SK-N-SH treated with all-trans-retinoic acid at 6 μM for 48 hours (cell line): Measurements from ENCODE around the gene CTU1.

Source experiments
- ARNTL ChIP-seq: fragments of 450-650 bp; formaldehyde crosslinking; IDR thresholded peaks from 2 replicates; pipeline ENCODE4 v1.5.0; 2020; ENCODE audit warnings: low read depth, mild to moderate bottlenecking, moderate library complexity, borderline replicate concordance
- BACH2 ChIP-seq: fragments of 250-450 bp; sonication (Bioruptor Pico); IDR thresholded peaks from 2 replicates; pipeline ENCODE4 v1.9.0; 2021; ENCODE audit warnings: mild to moderate bottlenecking, borderline replicate concordance
- TOX ChIP-seq: fragments of 250-450 bp; sonication (Bioruptor Pico); IDR thresholded peaks from 2 replicates; pipeline ENCODE4 v1.8.0; 2021; ENCODE audit warnings: mild to moderate bottlenecking, moderate library complexity, borderline replicate concordance
- ZFP3 ChIP-seq: fragments of 250-450 bp; sonication (Bioruptor Pico); IDR thresholded peaks from 2 replicates; pipeline ENCODE4 v1.5.0; 2020; ENCODE audit warnings: mild to moderate bottlenecking, moderate library complexity
- ZFP30 ChIP-seq: fragments of 450-650 bp; formaldehyde crosslinking; IDR thresholded peaks from 2 replicates; pipeline ENCODE4 v1.5.0; 2022; ENCODE audit warnings: mild to moderate bottlenecking, moderate library complexity
- ZNF70 ChIP-seq: fragments of 450-650 bp; formaldehyde crosslinking; IDR thresholded peaks from 2 replicates; pipeline ENCODE4 v1.5.0; 2020; ENCODE audit warnings: mild to moderate bottlenecking, moderate library complexity
- ZNF8 ChIP-seq: fragments of 450-650 bp; formaldehyde crosslinking; IDR thresholded peaks from 2 replicates; pipeline ENCODE4 v1.5.0; 2020; ENCODE audit warnings: mild to moderate bottlenecking, moderate library complexity
- TF ChIP-seq, protein P1 (sequence below): fragments of 250-450 bp; sonication (Bioruptor Pico); IDR thresholded peaks from 2 replicates; pipeline ENCODE4 v1.5.1; 2020; ENCODE audit warnings: low read depth, mild to moderate bottlenecking, moderate library complexity
- TF ChIP-seq, protein P2 (sequence below): fragments of 250-450 bp; sonication (Bioruptor Pico); IDR thresholded peaks from 2 replicates; pipeline ENCODE4 v1.8.0; 2021; ENCODE audit warnings: low read depth, mild to moderate bottlenecking, moderate library complexity, borderline replicate concordance
- TF ChIP-seq, protein P3 (sequence below): fragments of 250-450 bp; sonication (Bioruptor Pico); IDR thresholded peaks from 2 replicates; pipeline ENCODE4 v1.5.0; 2020; ENCODE audit warnings: mild to moderate bottlenecking, moderate library complexity
- TF ChIP-seq, protein P4 (sequence below): fragments of 250-450 bp; sonication (Bioruptor Pico); IDR thresholded peaks from 2 replicates; pipeline ENCODE4 v1.8.0; 2020; ENCODE audit warnings: mild to moderate bottlenecking, moderate library complexity, borderline replicate concordance

DNA sequence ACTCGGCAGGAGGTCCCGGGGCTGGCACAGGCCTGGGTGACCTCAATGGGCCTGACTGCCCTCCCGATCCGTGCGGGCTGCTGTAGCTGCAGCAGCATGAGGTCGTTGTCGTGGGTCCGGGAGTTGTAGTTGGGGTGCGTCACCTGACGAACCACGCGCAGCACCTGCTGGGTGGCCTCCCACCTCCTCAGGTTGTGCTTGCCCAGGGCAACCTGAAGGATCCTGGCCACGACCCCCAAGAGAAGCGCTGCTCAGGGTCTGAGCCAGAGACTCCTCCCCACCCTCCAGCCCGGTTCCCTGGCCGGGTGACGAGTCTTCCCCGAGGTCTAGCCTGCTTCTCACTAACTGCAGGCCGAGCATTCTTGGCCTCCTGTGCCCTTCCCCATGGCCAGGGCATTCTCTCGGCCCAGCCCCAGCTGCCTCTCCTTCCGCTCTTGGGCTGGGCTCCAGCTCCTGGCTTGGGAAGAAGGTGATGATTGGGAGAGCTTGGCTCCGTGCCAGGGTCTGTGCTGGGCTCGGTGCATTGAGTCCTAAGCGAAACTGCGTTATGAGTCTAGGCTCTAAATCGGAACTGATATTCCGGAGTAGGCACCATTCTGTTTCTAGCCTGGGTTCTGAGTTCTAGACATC lies 28.6 kb downstream of the CTU1 start:
- TF ChIP-seq ZFP30 (no peak), BACH2 (CRISPR knock-in tag) (no peak), TOX (CRISPR knock-in tag) (no peak), ARNTL (no peak), ZNF70 (no peak), ZFP3 (CRISPR knock-in tag) (no peak), ZNF8 (CRISPR knock-in tag) (no peak)
- TF ChIP-seq, protein P1, sequence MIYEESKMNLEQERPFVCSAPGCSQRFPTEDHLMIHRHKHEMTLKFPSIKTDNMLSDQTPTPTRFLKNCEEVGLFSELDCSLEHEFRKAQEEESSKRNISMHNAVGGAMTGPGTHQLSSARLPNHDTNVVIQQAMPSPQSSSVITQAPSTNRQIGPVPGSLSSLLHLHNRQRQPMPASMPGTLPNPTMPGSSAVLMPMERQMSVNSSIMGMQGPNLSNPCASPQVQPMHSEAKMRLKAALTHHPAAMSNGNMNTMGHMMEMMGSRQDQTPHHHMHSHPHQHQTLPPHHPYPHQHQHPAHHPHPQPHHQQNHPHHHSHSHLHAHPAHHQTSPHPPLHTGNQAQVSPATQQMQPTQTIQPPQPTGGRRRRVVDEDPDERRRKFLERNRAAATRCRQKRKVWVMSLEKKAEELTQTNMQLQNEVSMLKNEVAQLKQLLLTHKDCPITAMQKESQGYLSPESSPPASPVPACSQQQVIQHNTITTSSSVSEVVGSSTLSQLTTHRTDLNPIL (CRISPR knock-in tag): no peak
- TF ChIP-seq, protein P2, sequence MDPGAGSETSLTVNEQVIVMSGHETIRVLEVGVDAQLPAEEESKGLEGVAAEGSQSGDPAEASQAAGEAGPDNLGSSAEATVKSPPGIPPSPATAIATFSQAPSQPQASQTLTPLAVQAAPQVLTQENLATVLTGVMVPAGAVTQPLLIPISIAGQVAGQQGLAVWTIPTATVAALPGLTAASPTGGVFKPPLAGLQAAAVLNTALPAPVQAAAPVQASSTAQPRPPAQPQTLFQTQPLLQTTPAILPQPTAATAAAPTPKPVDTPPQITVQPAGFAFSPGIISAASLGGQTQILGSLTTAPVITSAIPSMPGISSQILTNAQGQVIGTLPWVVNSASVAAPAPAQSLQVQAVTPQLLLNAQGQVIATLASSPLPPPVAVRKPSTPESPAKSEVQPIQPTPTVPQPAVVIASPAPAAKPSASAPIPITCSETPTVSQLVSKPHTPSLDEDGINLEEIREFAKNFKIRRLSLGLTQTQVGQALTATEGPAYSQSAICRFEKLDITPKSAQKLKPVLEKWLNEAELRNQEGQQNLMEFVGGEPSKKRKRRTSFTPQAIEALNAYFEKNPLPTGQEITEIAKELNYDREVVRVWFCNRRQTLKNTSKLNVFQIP (CRISPR knock-in tag): no peak
- TF ChIP-seq, protein P3, sequence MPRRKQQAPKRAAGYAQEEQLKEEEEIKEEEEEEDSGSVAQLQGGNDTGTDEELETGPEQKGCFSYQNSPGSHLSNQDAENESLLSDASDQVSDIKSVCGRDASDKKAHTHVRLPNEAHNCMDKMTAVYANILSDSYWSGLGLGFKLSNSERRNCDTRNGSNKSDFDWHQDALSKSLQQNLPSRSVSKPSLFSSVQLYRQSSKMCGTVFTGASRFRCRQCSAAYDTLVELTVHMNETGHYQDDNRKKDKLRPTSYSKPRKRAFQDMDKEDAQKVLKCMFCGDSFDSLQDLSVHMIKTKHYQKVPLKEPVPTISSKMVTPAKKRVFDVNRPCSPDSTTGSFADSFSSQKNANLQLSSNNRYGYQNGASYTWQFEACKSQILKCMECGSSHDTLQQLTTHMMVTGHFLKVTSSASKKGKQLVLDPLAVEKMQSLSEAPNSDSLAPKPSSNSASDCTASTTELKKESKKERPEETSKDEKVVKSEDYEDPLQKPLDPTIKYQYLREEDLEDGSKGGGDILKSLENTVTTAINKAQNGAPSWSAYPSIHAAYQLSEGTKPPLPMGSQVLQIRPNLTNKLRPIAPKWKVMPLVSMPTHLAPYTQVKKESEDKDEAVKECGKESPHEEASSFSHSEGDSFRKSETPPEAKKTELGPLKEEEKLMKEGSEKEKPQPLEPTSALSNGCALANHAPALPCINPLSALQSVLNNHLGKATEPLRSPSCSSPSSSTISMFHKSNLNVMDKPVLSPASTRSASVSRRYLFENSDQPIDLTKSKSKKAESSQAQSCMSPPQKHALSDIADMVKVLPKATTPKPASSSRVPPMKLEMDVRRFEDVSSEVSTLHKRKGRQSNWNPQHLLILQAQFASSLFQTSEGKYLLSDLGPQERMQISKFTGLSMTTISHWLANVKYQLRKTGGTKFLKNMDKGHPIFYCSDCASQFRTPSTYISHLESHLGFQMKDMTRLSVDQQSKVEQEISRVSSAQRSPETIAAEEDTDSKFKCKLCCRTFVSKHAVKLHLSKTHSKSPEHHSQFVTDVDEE (CRISPR knock-in tag): no peak
- TF ChIP-seq, protein P4, sequence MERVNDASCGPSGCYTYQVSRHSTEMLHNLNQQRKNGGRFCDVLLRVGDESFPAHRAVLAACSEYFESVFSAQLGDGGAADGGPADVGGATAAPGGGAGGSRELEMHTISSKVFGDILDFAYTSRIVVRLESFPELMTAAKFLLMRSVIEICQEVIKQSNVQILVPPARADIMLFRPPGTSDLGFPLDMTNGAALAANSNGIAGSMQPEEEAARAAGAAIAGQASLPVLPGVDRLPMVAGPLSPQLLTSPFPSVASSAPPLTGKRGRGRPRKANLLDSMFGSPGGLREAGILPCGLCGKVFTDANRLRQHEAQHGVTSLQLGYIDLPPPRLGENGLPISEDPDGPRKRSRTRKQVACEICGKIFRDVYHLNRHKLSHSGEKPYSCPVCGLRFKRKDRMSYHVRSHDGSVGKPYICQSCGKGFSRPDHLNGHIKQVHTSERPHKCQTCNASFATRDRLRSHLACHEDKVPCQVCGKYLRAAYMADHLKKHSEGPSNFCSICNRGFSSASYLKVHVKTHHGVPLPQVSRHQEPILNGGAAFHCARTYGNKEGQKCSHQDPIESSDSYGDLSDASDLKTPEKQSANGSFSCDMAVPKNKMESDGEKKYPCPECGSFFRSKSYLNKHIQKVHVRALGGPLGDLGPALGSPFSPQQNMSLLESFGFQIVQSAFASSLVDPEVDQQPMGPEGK (CRISPR knock-in tag): no peak
